Stimulated activated CD8-positive, alpha-beta memory T cell treated with anti-CD3 and anti-CD28 coated beads, Interleukin-4, amount 100 ng/mL, for 24 hours (primary cell): Measurements from ENCODE around the gene CREB5.
"Not testable (repeated sequence)": the region's sequence is repeated elsewhere in the genome, so short reads cannot be mapped to it uniquely, and the experiment has no call there.

Experiments used
- DNase-seq: peaks from one replicate; pipeline ENCODE4 v3.0.0-alpha.2; 2020; ENCODE audit warnings: low read depth

CREB5 gene, protein sequence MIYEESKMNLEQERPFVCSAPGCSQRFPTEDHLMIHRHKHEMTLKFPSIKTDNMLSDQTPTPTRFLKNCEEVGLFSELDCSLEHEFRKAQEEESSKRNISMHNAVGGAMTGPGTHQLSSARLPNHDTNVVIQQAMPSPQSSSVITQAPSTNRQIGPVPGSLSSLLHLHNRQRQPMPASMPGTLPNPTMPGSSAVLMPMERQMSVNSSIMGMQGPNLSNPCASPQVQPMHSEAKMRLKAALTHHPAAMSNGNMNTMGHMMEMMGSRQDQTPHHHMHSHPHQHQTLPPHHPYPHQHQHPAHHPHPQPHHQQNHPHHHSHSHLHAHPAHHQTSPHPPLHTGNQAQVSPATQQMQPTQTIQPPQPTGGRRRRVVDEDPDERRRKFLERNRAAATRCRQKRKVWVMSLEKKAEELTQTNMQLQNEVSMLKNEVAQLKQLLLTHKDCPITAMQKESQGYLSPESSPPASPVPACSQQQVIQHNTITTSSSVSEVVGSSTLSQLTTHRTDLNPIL

DNA sequence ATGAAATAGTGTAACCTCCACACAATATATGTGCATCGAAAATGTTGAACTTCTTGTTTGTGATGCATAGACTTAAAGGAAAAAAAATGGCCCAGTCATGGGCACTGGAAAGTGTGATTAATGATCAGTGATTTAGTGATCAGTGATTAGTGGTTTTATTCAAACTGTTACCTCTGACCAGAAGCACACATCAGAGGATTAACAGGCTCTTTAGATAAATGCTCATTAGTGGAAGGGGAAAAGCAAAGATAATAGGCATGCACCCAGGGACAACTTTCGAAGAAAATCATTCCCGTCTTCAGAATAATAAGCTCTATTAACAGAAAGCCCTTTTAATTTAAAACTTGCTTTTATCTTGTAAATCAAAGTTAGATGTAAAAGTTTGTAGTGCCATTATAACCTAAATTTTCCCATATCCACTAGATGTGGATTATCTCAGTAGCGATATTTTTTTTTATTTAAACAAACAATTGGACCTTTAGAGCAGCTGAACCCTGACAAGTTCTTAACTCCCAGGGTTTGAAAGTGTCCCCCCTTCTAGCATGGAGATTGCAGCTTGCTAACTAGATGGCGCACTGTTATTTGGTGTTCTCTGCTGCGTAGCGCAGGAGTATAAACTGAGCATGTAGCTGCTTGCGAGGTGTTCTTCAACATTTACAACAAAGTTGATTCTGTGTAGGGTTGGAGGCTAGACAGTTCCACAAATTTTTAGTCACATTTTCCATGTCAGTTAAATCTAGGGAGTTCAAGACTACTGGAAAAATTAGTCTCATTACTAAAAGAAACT lies at the start of gene CREB5:
TSS of gene CREB5 (plus strand) at position 643 of the 787 bp plus-strand sequence. CDS start 397 bp downstream, outside the sequence.
- DNase-seq, result no peak

GRCh38 chr7:28362812-28363211 lies 49.5 kb upstream of the CREB5 start:
- no peak for DNase-seq

DNA sequence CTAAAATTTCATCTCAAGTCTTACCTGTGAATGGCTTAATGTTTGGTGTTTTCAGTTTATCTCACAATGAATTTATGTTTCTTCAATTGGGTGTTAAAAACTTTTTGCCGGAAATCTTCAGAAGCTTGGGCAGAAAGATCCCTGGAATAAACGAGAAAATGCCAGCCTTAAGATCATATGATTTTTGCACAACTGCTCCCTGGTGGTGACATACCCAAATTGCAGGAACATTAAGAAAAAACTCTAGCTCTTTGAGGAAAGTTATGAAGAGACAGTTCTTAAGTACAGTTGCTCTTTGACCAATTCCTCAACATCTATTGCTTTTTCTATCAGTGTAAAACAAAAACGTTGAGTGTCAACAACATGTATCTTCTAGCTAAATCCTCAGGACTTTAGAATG lies 48.2 kb upstream of the CREB5 start:
- DNase-seq, result no peak

DNA sequence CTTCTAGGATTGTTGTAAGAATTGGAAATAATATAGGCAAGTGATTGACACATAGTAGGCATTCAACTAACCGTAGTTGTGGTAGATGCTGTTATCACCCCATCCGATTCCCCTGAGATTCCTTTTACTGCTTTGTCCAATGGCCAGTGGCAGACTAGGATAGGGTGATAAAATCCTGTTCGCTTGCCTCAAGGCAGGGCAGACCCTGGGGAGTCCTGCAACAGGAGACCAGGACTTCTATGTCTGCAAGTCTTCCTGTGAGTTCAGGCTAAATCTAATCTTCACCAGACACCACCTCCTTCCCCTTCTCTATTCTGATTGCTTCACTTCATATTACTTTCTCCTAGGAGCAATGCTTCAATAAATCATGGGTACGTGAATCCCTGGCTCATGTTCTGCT lies 42.8 kb upstream of the CREB5 start:
- DNase-seq, result no peak

- DNase-seq, result no peak
Observed at GRCh38 chr7:28371846-28372245, 40.5 kb upstream of the CREB5 start.

- no peak for DNase-seq
Observed at GRCh38 chr7:28373990-28374389, 38.3 kb upstream of the CREB5 start.

DNA sequence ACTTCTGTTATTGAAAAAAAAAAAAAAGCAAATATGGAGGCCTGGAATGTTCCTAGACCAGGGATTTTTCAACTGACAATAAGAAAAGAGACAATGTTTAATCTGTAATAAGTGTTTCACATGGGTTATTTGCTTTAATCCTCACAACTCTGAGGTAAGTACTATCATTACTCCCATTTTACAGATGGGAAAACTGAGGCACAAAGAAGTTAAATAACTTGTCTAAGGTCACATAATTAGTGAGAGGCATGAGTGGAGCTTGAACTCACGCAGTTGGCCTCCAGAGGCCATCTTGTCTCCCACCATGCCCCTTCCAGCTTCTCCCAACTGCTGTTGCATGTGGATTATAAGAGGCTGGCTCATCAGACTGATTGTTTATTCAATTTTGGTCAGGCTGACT lies 36.6 kb upstream of the CREB5 start:
- DNase-seq, result no peak

- DNase-seq, result no peak
Observed at GRCh38 chr7:28376634-28377033, 35.7 kb upstream of the CREB5 start.

- no peak for DNase-seq
Observed at GRCh38 chr7:28378574-28379149, 33.7 kb upstream of the CREB5 start.

- no peak for DNase-seq
Observed at GRCh38 chr7:28381466-28381865, 30.9 kb upstream of the CREB5 start.

DNA sequence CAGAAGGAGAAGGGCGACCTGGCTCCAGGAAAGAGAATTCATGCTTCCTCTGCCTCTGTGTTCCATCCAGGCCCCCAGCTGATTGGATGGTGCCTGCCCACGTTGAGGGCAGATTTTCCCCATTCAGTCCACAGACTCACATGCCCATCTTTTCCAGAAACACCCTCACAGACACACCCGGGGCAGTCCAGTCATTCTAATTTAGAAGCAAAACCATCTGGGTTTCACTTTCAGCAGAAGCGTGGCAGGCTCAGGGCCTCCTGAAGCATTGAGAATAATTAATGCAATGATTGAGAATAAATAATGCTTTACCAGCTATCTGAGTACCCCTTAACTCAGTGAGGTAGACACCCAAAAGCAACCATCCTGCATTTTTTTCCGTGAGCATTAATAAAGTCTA lies 30.2 kb upstream of the CREB5 start:
- no peak for DNase-seq

DNA sequence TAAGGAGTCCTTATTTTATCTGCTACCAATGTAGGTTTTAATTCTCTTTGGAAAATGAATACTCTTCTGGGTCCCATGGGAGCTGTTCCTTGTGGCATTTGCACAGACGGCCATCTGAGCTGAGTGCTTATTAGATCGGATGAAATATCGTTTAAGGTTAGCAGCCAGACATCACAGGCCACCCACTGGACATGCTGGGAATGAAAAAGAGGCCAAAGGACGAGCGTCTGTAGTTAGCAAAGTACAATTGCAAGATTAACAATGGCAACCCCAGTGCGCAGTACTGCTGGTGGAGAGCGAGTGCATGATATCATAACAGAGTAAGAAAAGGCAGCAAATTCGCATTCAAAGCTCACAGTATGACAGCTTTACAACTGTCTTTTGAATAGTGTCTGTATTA lies 28.3 kb upstream of the CREB5 start:
- DNase-seq, result no peak

GRCh38 chr7:28389504-28390395 lies 22.6 kb upstream of the CREB5 start:
- DNase-seq, result no peak

DNA sequence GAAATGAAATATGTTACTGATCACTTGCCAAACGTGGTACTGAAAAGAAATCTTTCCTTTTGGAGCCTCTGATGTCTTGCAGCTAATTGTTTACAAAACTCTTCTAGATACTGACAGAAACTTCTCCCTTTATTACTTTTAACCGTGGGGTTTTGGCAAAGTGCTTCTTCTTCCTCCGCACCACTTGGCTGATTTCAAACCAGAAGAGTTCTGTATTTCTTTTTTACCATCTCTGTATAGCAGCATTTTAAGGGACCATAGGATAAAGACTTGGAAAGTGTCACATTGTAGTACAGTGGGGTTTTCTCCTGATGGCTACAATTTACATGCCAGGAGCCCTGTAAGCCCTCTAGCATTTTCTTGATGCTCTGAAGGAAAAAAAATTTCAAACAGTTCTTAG lies 21.9 kb upstream of the CREB5 start:
- DNase-seq, result no peak

- no peak for DNase-seq
Observed at GRCh38 chr7:28392289-28392688, 20.0 kb upstream of the CREB5 start.

- DNase-seq, result no peak
Observed at GRCh38 chr7:28395404-28395803, 16.9 kb upstream of the CREB5 start.

GRCh38 chr7:28395831-28396230 lies 16.5 kb upstream of the CREB5 start:
- no peak for DNase-seq

DNA sequence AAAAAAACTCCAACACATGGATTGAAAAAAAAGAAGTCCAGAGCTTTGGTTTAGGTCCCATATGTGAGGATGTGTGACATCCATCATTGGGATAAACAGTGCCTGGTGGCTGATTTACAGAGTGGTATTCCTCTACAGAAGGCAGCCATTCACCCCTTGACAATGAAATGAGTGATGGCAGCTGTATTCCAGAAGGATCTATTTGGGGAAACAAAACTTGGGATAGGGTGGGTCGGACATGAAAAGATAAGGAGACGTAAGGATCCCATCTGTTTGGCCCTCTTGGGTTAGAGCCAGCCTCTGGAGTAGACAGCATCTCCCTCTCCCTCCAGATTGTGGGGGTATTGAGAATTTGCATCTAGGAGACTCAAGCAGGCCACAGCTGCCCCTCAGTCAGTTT lies 15.2 kb upstream of the CREB5 start:
- no peak for DNase-seq

DNA sequence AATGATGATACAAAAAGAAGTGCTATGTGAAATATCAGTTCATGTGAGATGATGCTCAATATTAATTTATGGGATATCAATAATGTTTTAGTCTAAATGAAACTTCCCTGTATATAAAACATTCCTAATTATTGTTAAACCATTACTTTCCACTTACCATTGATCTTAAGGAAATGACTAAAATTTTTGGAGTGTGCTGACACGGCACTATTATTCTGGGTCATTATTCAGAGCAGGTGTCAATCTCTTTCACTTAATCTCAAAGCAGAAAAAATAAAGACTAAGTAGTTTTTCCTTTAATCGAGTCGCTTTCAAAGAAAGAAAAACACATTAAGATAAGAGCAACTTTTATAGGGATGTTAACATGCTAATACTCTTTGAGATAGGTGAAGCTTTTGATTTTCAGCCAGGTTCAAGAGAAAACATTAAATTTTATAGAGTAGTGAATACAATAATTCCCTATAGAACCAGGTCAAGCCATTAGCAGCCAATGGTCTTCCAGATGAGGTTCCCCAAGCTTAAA lies 11.4 kb upstream of the CREB5 start:
- no peak for DNase-seq

GRCh38 chr7:28401567-28401966 lies 10.8 kb upstream of the CREB5 start:
- not testable (repeated sequence) for DNase-seq

DNA sequence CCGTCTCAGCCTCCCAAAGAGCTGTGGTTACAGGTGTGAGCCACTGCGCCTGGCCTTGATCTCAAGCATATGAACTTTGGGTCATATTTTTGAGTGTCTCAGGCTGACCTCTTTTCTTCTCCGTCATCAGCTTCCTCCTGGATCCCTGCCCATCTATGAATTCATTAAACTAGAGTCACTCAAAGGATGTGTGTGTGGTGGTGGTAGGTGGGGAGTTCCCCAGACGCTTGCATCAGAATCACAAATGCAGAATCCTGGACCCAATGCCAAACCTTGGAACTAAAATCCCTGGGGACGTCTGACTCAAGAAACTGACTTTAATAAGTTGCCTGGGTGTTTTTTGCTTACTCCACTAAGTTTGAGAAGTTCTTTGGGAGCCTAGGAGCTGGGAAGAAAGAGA lies 6.7 kb upstream of the CREB5 start:
- no peak for DNase-seq

DNA sequence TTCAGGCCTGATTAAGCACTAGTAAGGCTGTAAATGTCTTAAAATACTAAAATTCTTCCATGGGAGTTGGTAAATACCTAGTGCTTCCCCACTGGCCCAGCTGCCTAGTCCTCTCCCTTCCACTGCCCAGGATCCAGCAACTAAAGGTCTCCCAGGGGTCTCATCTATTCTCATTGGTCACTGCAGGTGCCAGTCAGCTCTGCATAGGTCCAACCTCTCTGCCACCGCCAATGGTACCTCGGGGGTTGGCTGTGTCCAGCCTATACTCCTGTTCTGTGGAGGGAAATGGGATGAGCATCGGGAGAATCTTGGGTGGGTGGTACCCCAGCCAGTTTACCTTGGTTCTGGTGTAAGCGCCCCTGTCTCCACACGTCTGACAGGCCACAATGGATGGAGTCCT lies 6.1 kb upstream of the CREB5 start:
- no peak for DNase-seq
